ENCODE data around the gene INAFM2. TPM values are rescaled to one million over a fixed set of nuclear protein-coding genes. Genes with fewer than 3 reads are reported as not detected.
A peak's percentile ranks its signal among the peaks of the same experiment; 100 is the strongest.

The INAFM2 gene
- total and polyA plus RNA-seq, 8 donors = 20.5 to 37.1 (median 23.7) TPM

- peaks cover 21 to 68% of the 10 kb centered on the region in 2 donors for H3K4me1 ChIP-seq
- no peaks in the 10 kb centered on the region for H3K9me3 ChIP-seq
- TF ChIP-seq, protein P1, sequence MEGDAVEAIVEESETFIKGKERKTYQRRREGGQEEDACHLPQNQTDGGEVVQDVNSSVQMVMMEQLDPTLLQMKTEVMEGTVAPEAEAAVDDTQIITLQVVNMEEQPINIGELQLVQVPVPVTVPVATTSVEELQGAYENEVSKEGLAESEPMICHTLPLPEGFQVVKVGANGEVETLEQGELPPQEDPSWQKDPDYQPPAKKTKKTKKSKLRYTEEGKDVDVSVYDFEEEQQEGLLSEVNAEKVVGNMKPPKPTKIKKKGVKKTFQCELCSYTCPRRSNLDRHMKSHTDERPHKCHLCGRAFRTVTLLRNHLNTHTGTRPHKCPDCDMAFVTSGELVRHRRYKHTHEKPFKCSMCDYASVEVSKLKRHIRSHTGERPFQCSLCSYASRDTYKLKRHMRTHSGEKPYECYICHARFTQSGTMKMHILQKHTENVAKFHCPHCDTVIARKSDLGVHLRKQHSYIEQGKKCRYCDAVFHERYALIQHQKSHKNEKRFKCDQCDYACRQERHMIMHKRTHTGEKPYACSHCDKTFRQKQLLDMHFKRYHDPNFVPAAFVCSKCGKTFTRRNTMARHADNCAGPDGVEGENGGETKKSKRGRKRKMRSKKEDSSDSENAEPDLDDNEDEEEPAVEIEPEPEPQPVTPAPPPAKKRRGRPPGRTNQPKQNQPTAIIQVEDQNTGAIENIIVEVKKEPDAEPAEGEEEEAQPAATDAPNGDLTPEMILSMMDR (IDR thresholded peaks at IDR 0.05) = no peak
- ATAC-seq (no peak), DNase-seq (peak in 1 of 4 donors; percentile 68)
- no peak overlapping the region for H3K27ac ChIP-seq
- H3K27me3 ChIP-seq = peaks cover 52 to 79% of the 10 kb centered on the region in 2 donors
- intact Hi-C loops (cut with DNase I) = loop anchor here in 1 of 2 donors (10.0 kb wide), 1 partner anchor 144 kb away; no protein-coding TSS in a partner anchor
- peak overlapping the region in 1 of 2 donors; percentile 59 for H3K4me3 ChIP-seq
- no peaks in the 10 kb centered on the region for H3K36me3 ChIP-seq
These were observed 42.3 kb upstream of the INAFM2 start for GRCh38 chr15:40281057-40281800.

DNA sequence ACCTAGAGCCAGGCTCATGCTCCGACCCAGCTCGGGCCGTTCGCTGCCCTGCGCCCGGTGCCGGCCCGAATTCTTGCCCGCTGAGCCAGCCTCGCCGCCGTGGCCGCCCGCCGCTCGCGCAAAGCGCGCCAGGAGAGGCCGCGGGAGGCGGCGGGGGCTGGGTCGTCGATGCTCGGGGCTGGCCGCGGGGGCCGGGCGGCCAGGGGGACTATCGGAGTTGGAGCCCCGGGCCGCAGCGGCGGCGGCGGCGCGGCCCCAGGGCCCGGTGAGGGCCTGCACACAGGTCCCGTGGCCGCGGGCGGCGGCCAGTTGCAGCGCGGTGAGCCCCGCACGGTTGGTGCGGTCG, 41.7 kb upstream of the INAFM2 start:
- H3K27ac ChIP-seq = no peak overlapping the region
- DNase-seq (no peak), ATAC-seq (no peak)
- no peaks in the 10 kb centered on the region for H3K9me3 ChIP-seq
- peaks cover 0 to 3% of the 10 kb centered on the region in 2 donors for H3K36me3 ChIP-seq
- peak overlapping the region; percentile 42 to 59 for H3K4me3 ChIP-seq
- H3K27me3 ChIP-seq = peaks cover 52 to 79% of the 10 kb centered on the region in 2 donors
- H3K4me1 ChIP-seq = peaks cover 21 to 72% of the 10 kb centered on the region in 2 donors
- TF ChIP-seq, protein P1 (IDR thresholded peaks at IDR 0.05) = no peak
- intact Hi-C loops (cut with DNase I) = loop anchor here in 1 of 2 donors (10.0 kb wide), 1 partner anchor 143 kb away; no protein-coding TSS in a partner anchor

GRCh38 chr15:40282147-40282868, 41.2 kb upstream of the INAFM2 start:
- Histone ChIP-seq H3K36me3 (peaks cover 0 to 8% of the 10 kb centered on the region in 2 donors), H3K4me1 (peaks cover 21 to 68% of the 10 kb centered on the region in 2 donors), H3K27ac (no peak overlapping the region), H3K27me3 (peaks cover 52 to 78% of the 10 kb centered on the region in 2 donors), H3K4me3 (peak overlapping the region; percentile 42 to 59), H3K9me3 (no peaks in the 10 kb centered on the region)
- ATAC-seq = peak; percentile 58
- peak in 2 of 4 donors; percentile 24 to 93 for DNase-seq
- TF ChIP-seq, protein P1 (IDR thresholded peaks at IDR 0.05) = peak; percentile 31 to 32
- intact Hi-C loops (cut with DNase I) = loop anchor here in 1 of 2 donors (10.0 kb wide), 1 partner anchor 142 kb away; no protein-coding TSS in a partner anchor

DNA sequence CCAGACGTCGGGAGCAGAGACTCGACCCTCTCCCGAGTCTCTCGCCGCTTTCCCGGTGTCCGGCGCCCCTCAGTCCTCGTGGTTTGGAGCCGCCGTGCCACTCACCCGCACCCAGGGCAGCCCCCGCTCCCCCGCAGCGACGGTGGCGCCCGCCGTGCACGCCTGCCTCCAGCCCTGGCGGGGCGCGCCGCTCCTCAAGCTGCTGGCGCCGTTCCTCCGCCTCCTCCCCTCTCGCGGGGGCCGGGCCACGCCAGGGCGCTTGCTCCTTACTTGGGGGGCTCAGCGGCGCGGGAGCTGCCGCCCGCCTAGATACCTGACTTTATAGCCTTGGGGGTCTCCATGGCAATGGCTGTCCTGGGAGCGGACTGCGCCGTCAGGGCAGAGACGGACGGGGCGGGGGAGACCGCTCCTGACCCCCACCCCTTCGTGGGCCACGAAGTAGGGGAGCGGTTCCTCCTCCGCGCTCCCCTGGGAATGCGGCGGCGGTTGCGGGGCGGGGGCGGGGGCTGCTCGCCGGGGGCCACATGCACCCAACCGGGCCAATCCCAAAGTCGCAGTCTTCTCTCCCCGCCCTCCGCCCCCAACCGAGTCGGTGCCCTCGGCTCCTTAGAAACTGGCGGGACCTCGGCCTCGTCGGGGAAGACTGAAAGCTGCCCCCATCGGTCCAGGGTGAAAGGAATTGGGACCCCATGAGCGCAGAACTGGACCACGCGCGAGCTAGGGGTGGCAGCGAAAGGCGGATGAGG, 40.5 kb upstream of the INAFM2 start, which contains the start of gene ANKRD63:
ANKRD63 (minus strand) TSS at position 196 of the 746 bp plus-strand sequence. CDS start 478 bp downstream, outside the sequence.
- intact Hi-C loops (cut with DNase I) = loop anchor here in 1 of 2 donors (10.0 kb wide), 1 partner anchor 142 kb away; no protein-coding TSS in a partner anchor
- Histone ChIP-seq H3K36me3 (peaks cover 0 to 16% of the 10 kb centered on the region in 2 donors), H3K4me1 (peaks cover 21 to 61% of the 10 kb centered on the region in 2 donors), H3K4me3 (peak within 1 kb of the TSS; percentile 42 to 59), H3K27ac (no peak within 1 kb of the TSS), H3K27me3 (peaks cover 52 to 72% of the 10 kb centered on the region in 2 donors), H3K9me3 (no peaks in the 10 kb centered on the region)
- DNase-seq (peak in 1 of 4 donors; percentile 88), ATAC-seq (peak; percentile 32)
- TF ChIP-seq, protein P1 (IDR thresholded peaks at IDR 0.05) = no peak
